Measurements from ENCODE around the gene RRBP1.

GRCh38 chr20:17573463-17573862 is 108.6 kb downstream of the RRBP1 start:
- TF ChIP-seq EZH2 (IDR thresholded peaks at IDR 0.05; ENCODE audit: borderline replicate concordance) (no peak), CTCF (IDR thresholded peaks at IDR 0.05; ENCODE audit: poor library complexity) (no peak)

All from hepatocyte (in vitro differentiated cells).